AG09309 (cell line): ENCODE results near the gene RXYLT1.

ENCODE experiments used
- DNase-seq: peaks from one replicate; pipeline ENCODE4 v3.0.0-alpha.2; 2010; ENCODE audit warnings: low read depth
- H3K4me3 ChIP-seq: 2 replicates; pipeline ENCODE4 v1.5.1; 2011; ENCODE audit warnings: mild to moderate bottlenecking, low read depth, low read length, moderate library complexity; ENCODE audit not compliant: control insufficient read depth
- TF ChIP-seq, protein P1 (sequence below): IDR thresholded peaks from 2 replicates; pipeline ENCODE4 v1.5.1; 2011; ENCODE audit warnings: mild to moderate bottlenecking, low read depth, low read length, inconsistent platforms; ENCODE audit not compliant: insufficient read depth, control insufficient read depth; ENCODE audit errors: missing control alignments

Gene RXYLT1

DNA sequence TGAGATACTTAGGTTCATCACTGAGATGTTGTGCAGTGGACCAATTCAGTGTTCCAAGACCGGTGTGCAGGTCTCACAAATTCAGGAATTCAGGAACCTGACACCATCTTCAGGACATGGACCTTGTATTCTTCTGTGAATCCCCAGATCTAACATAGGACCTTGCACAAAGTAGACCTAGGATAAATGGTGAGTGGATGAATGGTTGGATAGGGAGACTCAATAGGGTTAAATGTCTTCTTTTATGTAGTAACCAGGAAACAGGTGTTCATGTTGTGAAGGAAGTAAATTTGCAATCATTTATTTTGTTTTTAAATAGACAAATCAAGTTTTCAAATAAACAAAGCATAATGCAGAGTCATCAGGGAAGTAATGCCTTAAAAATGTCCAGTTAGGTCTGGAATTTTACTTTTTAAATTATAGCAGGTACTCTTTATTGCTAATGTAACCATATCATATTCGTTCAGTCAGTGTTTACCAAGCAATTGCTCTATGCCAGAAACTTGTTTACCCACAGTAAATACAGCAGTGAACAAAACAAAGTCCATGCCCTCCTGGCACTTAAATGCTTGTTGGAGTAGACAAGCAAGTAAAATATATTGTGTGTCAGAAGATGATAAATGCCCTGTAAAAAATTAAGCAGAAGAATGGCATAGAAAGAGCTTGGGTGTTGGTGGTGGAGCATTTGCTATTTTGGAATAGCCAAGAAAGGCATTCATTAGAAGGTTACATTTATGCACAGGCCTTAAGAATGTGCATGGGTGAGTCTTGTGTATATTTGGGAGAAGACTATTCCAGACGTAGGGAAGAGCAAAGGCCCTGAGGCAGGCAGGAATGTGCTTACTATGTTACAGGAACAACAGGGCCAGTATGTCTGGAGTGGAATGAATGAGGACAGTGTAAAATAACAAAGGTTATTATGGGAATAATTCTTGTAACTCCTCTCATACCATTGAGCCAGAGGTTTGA lies 26.3 kb downstream of the RXYLT1 start:
- TF ChIP-seq, protein P1, sequence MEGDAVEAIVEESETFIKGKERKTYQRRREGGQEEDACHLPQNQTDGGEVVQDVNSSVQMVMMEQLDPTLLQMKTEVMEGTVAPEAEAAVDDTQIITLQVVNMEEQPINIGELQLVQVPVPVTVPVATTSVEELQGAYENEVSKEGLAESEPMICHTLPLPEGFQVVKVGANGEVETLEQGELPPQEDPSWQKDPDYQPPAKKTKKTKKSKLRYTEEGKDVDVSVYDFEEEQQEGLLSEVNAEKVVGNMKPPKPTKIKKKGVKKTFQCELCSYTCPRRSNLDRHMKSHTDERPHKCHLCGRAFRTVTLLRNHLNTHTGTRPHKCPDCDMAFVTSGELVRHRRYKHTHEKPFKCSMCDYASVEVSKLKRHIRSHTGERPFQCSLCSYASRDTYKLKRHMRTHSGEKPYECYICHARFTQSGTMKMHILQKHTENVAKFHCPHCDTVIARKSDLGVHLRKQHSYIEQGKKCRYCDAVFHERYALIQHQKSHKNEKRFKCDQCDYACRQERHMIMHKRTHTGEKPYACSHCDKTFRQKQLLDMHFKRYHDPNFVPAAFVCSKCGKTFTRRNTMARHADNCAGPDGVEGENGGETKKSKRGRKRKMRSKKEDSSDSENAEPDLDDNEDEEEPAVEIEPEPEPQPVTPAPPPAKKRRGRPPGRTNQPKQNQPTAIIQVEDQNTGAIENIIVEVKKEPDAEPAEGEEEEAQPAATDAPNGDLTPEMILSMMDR = no peak
- DNase-seq = no peak
- H3K4me3 ChIP-seq = no peak overlapping the region

DNA sequence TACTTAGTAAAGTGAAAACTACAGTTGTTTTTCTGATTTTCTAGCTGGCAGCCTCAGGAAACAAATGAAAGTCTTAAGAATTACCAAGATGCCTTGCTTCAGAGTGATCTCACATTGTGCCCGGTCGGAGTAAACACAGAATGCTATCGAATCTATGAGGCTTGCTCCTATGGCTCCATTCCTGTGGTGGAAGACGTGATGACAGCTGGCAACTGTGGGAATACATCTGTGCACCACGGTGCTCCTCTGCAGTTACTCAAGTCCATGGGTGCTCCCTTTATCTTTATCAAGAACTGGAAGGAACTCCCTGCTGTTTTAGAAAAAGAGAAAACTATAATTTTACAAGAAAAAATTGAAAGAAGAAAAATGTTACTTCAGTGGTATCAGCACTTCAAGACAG lies 28.9 kb downstream of the RXYLT1 start:
- no peak overlapping the region for H3K4me3 ChIP-seq
- no peak for DNase-seq
- TF ChIP-seq, protein P1 = no peak

DNA sequence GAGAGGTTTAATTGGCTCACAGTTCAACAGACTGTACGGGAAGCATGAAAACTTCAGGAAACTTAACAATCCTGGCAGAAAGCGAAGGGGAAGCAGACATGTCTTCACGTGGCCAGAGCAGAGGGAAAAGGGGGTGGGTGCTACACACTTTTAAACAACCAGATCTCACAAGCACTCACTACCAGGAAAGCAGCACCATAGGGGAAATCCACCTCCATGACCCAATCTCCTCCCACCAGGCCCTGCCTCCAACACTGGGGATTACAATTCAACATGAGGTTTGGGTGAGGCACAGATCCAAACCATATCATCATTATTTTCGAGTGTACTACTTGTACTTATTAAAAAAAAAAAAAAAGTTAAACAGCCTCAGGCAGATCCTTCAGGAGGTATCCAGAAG lies 29.9 kb downstream of the RXYLT1 start:
- no peak overlapping the region for H3K4me3 ChIP-seq
- no peak for DNase-seq
- TF ChIP-seq, protein P1 = no peak

DNA sequence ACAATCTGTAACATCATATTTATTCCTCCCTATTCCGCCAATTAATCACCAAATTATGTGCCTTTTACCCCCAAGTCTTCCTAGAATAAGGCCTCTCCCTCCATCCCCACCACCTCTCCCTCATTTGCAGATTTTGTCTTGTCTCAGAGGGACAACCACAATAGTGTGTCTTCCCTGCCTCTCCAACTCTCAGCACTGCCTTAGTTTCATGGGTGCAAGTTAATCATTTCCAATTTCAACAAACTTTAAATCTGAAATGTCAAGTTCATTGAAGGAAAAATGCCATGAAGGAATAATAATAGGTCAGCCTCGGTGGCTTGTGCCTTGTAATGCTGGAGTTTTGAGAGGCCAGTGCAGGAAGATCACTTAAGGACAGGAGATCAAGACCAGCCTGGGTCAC lies 31.6 kb downstream of the RXYLT1 start:
- no peak for DNase-seq

DNA sequence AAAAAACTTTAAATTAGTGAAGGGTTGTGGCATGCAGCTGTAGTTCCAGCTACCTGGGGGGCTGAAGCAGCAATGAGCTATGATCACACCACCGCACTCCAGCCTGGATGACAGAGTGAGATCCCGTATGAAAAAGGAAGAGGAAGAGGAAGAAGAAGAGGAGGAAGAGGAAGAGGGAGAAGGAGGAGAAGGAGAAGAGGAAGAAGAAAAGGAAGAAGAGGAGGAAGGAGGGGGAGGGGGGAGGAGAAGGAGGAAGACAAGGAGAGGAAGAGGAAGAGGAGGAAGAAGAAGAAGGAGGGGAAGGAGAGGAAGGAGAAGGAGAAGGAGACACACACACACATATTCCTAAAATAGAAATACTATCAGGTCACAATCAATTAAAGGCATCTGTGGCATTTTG lies 32.0 kb downstream of the RXYLT1 start:
- TF ChIP-seq, protein P1 = no peak
- no peak overlapping the region for H3K4me3 ChIP-seq
- no peak for DNase-seq

More for the DNA sequence above, 31.6 kb downstream of the RXYLT1 start:
- TF ChIP-seq, protein P1 = no peak
- no peak overlapping the region for H3K4me3 ChIP-seq

DNA sequence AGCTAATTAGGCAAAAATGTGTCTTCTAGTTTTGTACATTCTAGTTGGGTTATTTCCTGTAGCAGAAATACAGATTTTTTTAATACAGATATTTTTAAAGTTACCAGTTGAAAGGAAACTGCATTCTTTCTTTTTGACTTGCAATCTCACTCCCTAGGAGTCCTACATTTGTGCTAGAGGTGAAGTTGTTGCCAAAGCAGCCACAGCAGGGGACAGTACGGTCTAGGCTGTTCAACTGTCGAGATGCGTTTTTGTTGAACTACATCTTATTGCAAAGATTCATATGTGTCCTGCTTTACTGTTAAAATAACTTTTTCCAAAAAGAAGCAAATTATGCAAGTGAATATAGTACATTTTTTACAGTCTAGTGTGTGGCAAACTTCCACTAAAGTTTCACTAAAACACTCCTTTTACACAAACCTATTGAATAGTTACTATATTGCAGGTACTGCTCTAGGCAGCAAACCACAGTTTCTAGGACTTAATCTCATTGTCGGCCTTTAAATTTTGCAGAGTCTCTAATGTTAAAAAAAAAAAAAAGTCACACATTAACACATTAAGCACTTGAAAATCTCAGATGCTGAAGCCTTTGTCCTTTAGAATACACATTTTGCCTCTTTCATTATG lies 34.5 kb downstream of the RXYLT1 start:
- TF ChIP-seq, protein P1 = no peak
- DNase-seq = no peak
- no peak overlapping the region for H3K4me3 ChIP-seq
